GM21447 (cell line): Measurements from ENCODE around the gene AFDN.

Experiments used
- ATAC-seq: cut with Tn5 transposase; IDR thresholded peaks from one replicate; pipeline ENCODE4 v1.9.1; 2021; ENCODE audit not compliant: unreplicated experiment

The AFDN gene

GRCh38 chr6:167944130-167944529, 117.4 kb downstream of the AFDN start:
- no peak for ATAC-seq

- no peak for ATAC-seq
Measured at GRCh38 chr6:167946007-167946406, 119.3 kb downstream of the AFDN start.

- ATAC-seq, result no peak
Measured at GRCh38 chr6:167946604-167947003, 119.9 kb downstream of the AFDN start.

- ATAC-seq, result no peak
Measured at GRCh38 chr6:167947716-167948115, 121.0 kb downstream of the AFDN start.

- ATAC-seq, result no peak
Measured at GRCh38 chr6:167948716-167949115, 122.0 kb downstream of the AFDN start.

- no peak for ATAC-seq
Measured at GRCh38 chr6:167949121-167949684, 122.5 kb downstream of the AFDN start.

GRCh38 chr6:167951781-167952511, 125.2 kb downstream of the AFDN start:
- no peak for ATAC-seq

GRCh38 chr6:167952512-167952859, 125.8 kb downstream of the AFDN start:
- no peak for ATAC-seq

GRCh38 chr6:167953551-167953950, 126.8 kb downstream of the AFDN start:
- no peak for ATAC-seq

- no peak for ATAC-seq
Measured at GRCh38 chr6:167954151-167954550, 127.4 kb downstream of the AFDN start.

- no peak for ATAC-seq
Measured at GRCh38 chr6:167956491-167956890, 129.8 kb downstream of the AFDN start.

- no peak for ATAC-seq
Measured at GRCh38 chr6:167956983-167957492, 130.3 kb downstream of the AFDN start.

- no peak for ATAC-seq
Measured at GRCh38 chr6:167957626-167958025, 130.9 kb downstream of the AFDN start.

- ATAC-seq, result no peak
Measured at GRCh38 chr6:167960579-167960978, 133.9 kb downstream of the AFDN start.

- no peak for ATAC-seq
Measured at GRCh38 chr6:167962711-167963110, 136.0 kb downstream of the AFDN start.

GRCh38 chr6:167963589-167964057, 136.9 kb downstream of the AFDN start:
- ATAC-seq, result no peak

GRCh38 chr6:167965592-167966539, 139.2 kb downstream of the AFDN start:
- no peak for ATAC-seq

GRCh38 chr6:167966540-167966905, 139.8 kb downstream of the AFDN start:
- no peak for ATAC-seq

- no peak for ATAC-seq
Measured at GRCh38 chr6:167968091-167968490, 141.4 kb downstream of the AFDN start.

GRCh38 chr6:167970230-167970629, 143.5 kb downstream of the AFDN start:
- no peak for ATAC-seq

- ATAC-seq, result no peak
Measured at GRCh38 chr6:167972193-167972592, 145.5 kb downstream of the AFDN start.
